Common myeloid progenitor, CD34-positive (primary cell): Measurements from ENCODE around the gene SLC12A1.

Experiments used
- CTCF ChIA-PET: fragments of 350-600 bp; sonication (Branson Sonifier 250); formaldehyde crosslinking; loops from one replicate; lab custom pipeline; 2021; ENCODE audit warnings: antibody characterized with exemption; lab: Charles Lee
- POLR2A ChIA-PET: fragments of 350-600 bp; sonication (Branson Sonifier 250); formaldehyde crosslinking; loops from one replicate; lab custom pipeline; 2021; ENCODE audit warnings: antibody characterized with exemption; lab: Charles Lee
- DNase-seq, 3 donors: peaks; one replicate each; pipeline versions ENCODE4 v3.0.0 to v3.0.0-alpha.2; 2013
- H3K27ac ChIP-seq, 2 experiments: 1 replicate in 1 of 2; 2 replicates in 1 of 2; pipeline ENCODE4 v1.7.0; 2013; ENCODE audit warnings: inconsistent platforms in 2 of 2, low read length in 2 of 2, mild to moderate bottlenecking in 2 of 2, low read depth in 1 of 2, moderate library complexity in 1 of 2; ENCODE audit not compliant: severe bottlenecking in 2 of 2, insufficient read depth in 1 of 2, poor library complexity in 1 of 2
- H3K27me3 ChIP-seq, 5 experiments: replicated peaks in 2 of 5; 1 replicate in 3 of 5; 2 replicates in 2 of 5; pipeline versions ENCODE4 v1.6.1 to v1.7.0; 2013; ENCODE audit warnings: low read length in 4 of 5, mild to moderate bottlenecking in 2 of 5, moderate library complexity in 2 of 5, inconsistent platforms in 1 of 5; ENCODE audit not compliant: insufficient read depth in 5 of 5, control insufficient read depth in 4 of 5
- H3K36me3 ChIP-seq, 4 experiments: 1 replicate in 2 of 4; 2 replicates in 2 of 4; pipeline versions ENCODE4 v1.6.1 to v1.7.0; 2013; ENCODE audit warnings: low read length in 3 of 4, control low read depth in 1 of 4, mild to moderate bottlenecking in 1 of 4; ENCODE audit not compliant: control insufficient read depth in 4 of 4, insufficient read depth in 4 of 4
- H3K4me1 ChIP-seq, 4 experiments: 1 replicate in 3 of 4; 2 replicates in 1 of 4; pipeline versions ENCODE4 v1.6.1 to v1.7.1; 2013; ENCODE audit warnings: low read length in 3 of 4, mild to moderate bottlenecking in 3 of 4, control low read depth in 1 of 4, inconsistent platforms in 1 of 4, moderate library complexity in 1 of 4; ENCODE audit not compliant: control insufficient read depth in 4 of 4, insufficient read depth in 4 of 4; ENCODE audit errors: control extremely low read depth in 1 of 4
- H3K4me3 ChIP-seq, 7 experiments: 1 replicate in 4 of 7; 2 replicates in 3 of 7; pipeline versions ENCODE4 v1.5.1 to v1.7.0; 2013; ENCODE audit warnings: mild to moderate bottlenecking in 7 of 7, low read length in 6 of 7, moderate library complexity in 6 of 7, inconsistent platforms in 2 of 7, low read depth in 2 of 7, control low read depth in 1 of 7; ENCODE audit not compliant: insufficient read depth in 4 of 7, control insufficient read depth in 1 of 7; ENCODE audit errors: extremely low read depth in 1 of 7
- H3K9me3 ChIP-seq, 5 experiments: 1 replicate in 4 of 5; 2 replicates in 1 of 5; pipeline versions ENCODE4 v1.6.1 to v1.7.1; 2013; ENCODE audit warnings: low read length in 4 of 5, mild to moderate bottlenecking in 2 of 5, inconsistent platforms in 1 of 5, low read depth in 1 of 5, moderate library complexity in 1 of 5; ENCODE audit not compliant: control insufficient read depth in 4 of 5, insufficient read depth in 2 of 5; ENCODE audit errors: control extremely low read depth in 1 of 5
- WGBS: methylation state at CpG from one replicate; pipeline ENCODE4 v1.1.5; 2013; ENCODE audit not compliant: insufficient coverage; 5-methylcytosine and 5-hydroxymethylcytosine counted together

Gene SLC12A1

GRCh38 chr15:48334260-48334659, 128.2 kb downstream of the SLC12A1 start:
- H3K27ac ChIP-seq, result peak overlapping the region in 1 of 2 experiments; percentile 15
- whole genome bisulfite sequencing, result no CpG with 5 or more reads among the region's 2 CpGs
- H3K4me1 ChIP-seq, result peaks cover 14 to 34% (median 24%) of the 10 kb centered on the region in 4 experiments
- DNase-seq, result no peak
- peak overlapping the region in 1 of 7 experiments; percentile 75 for H3K4me3 ChIP-seq
- no peaks in the 10 kb centered on the region for H3K27me3 ChIP-seq
- peaks cover 6 to 49% (median 29%) of the 10 kb centered on the region in 4 experiments for H3K36me3 ChIP-seq
- ChIA-PET POLR2A (no interaction called here), CTCF (interaction anchor here (1.0 to 5.1 kb wide), 3 partner anchors 13 to 24 kb away, joined by 3 to 34 read pairs (median 6); no protein-coding TSS in a partner anchor)
- no peaks in the 10 kb centered on the region for H3K9me3 ChIP-seq

DNA sequence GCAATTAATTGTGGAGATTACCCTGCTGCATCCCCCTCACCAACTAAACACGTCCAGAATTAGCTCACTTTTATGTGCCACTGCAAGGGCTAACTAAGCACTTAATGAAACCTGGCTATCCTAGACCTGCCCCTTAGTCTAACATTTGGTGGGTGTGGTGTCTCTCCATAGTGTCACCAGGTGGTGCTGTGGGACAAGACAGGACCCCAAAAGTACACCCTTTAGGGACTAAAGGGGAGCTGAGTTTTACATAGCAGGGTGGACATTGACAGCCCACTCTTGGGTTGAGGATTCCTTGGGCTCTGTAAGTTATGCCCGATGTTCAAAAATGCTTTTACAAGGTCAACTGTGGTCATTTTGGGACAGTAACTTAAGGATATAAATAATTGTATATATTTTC, 130.8 kb downstream of the SLC12A1 start:
- no peaks in the 10 kb centered on the region for H3K9me3 ChIP-seq
- ChIA-PET CTCF (interaction anchor here (0.8 to 5.1 kb wide), 12 partner anchors 8 to 1808 kb away, joined by 3 to 34 read pairs (median 4); no protein-coding TSS in a partner anchor), POLR2A (no interaction called here)
- peaks cover 5 to 23% (median 14%) of the 10 kb centered on the region in 4 experiments for H3K4me1 ChIP-seq
- DNase-seq, result peak; percentile 51 to 68 (median 61)
- no peaks in the 10 kb centered on the region for H3K27me3 ChIP-seq
- no peak overlapping the region for H3K27ac ChIP-seq
- 83% methylated on average over 1 of the region's 2 CpGs for WGBS
- H3K4me3 ChIP-seq, result no peak overlapping the region
- peaks cover 12 to 70% (median 44%) of the 10 kb centered on the region in 4 experiments for H3K36me3 ChIP-seq

DNA sequence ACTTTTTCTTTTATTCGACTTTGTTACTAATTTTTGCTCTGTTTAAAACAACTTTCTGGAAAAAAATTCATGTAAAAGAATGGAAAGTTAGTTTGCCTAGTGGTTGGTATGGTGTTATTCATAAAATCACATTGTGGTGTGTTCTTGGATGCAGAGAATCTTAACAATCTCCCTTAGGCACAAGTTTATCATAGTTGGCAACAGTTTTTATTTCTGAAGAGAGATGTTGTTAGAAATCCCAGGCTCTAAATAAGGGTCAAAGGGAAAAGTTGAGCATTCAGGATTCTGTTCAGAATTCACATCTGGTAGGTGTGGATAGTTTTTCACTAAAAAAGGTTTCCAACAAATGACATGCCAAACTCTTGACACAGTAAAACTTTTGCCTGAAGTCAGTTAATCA, 131.5 kb downstream of the SLC12A1 start:
- Histone ChIP-seq H3K27ac (no peak overlapping the region), H3K4me1 (peaks cover 1 to 23% (median 9%) of the 10 kb centered on the region in 4 experiments), H3K4me3 (no peak overlapping the region), H3K27me3 (no peaks in the 10 kb centered on the region), H3K9me3 (no peaks in the 10 kb centered on the region), H3K36me3 (peaks cover 15 to 74% (median 48%) of the 10 kb centered on the region in 4 experiments)
- WGBS, result no CpG with 5 or more reads among the region's 1 CpG
- ChIA-PET POLR2A (no interaction called here), CTCF (interaction anchor here (0.8 to 5.1 kb wide), 9 partner anchors 10 to 807 kb away, joined by 3 to 34 read pairs (median 4); no protein-coding TSS in a partner anchor)
- no peak for DNase-seq

GRCh38 chr15:48340111-48340510, 134.0 kb downstream of the SLC12A1 start:
- WGBS, result 61% methylated on average over 2 of the region's 4 CpGs
- no peaks in the 10 kb centered on the region for H3K9me3 ChIP-seq
- no peak overlapping the region for H3K4me3 ChIP-seq
- peaks cover 0 to 5% (median 0%) of the 10 kb centered on the region in 4 experiments for H3K4me1 ChIP-seq
- no peaks in the 10 kb centered on the region for H3K27me3 ChIP-seq
- DNase-seq, result no peak
- H3K36me3 ChIP-seq, result peaks cover 17 to 79% (median 46%) of the 10 kb centered on the region in 4 experiments
- ChIA-PET POLR2A (no interaction called here), CTCF (no interaction called here)
- no peak overlapping the region for H3K27ac ChIP-seq

DNA sequence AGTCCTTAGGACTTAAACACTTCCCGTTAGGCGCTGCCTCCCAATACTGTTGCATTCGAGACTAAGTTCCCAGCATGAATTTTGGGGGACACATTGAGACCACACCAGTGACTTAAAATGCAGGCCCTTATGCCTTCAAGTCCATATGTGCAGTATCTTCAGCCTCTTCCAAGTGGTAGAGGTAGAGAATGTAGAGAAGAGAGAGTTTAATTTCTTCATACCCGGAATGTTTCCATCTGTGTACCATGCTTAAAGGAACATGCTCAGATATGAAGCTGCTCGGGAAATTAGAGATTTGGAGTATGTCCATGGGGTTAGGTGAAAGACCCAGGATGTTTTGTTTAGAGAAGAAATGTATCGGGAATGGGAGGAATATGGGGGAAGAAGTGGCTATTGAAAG, 137.8 kb downstream of the SLC12A1 start:
- Histone ChIP-seq H3K4me3 (no peak overlapping the region), H3K27ac (no peak overlapping the region), H3K4me1 (no peaks in the 10 kb centered on the region), H3K9me3 (no peaks in the 10 kb centered on the region), H3K36me3 (peaks cover 15 to 46% (median 28%) of the 10 kb centered on the region in 4 experiments), H3K27me3 (no peaks in the 10 kb centered on the region)
- ChIA-PET POLR2A (no interaction called here), CTCF (interaction anchor here (1.4 kb wide), 1 partner anchor 9 kb away, joined by 4 read pairs; no protein-coding TSS in a partner anchor)
- no peak for DNase-seq
- WGBS, result 98% methylated on average over 6 of the region's 6 CpGs

DNA sequence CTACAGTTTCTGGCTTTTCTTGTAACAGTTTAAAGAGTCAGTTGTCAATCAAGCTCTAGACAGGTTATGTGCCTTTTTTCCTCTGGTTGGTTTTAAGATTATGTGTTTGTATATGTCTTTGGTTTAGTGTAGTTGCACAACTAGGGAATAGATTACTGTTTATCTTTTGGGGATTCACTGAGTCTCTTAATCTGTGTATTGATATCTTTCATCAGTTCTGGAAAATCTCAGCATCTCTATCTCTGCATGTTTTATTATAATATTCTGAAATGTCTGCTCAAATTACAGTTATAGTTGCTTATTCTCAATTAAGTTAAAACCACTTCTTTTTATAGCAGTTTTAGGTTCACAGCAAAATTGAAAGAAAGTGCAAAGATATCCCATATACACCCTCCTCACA, 139.4 kb downstream of the SLC12A1 start:
- POLR2A ChIA-PET, result no interaction called here
- Histone ChIP-seq H3K27ac (no peak overlapping the region), H3K4me1 (no peaks in the 10 kb centered on the region), H3K9me3 (no peaks in the 10 kb centered on the region), H3K36me3 (peaks cover 10 to 31% (median 17%) of the 10 kb centered on the region in 4 experiments), H3K27me3 (no peaks in the 10 kb centered on the region), H3K4me3 (no peak overlapping the region)
- DNase-seq, result no peak
- CTCF ChIA-PET, result interaction anchor here (0.9 kb wide), 1 partner anchor 9 kb away, joined by 3 read pairs; no protein-coding TSS in a partner anchor

DNA sequence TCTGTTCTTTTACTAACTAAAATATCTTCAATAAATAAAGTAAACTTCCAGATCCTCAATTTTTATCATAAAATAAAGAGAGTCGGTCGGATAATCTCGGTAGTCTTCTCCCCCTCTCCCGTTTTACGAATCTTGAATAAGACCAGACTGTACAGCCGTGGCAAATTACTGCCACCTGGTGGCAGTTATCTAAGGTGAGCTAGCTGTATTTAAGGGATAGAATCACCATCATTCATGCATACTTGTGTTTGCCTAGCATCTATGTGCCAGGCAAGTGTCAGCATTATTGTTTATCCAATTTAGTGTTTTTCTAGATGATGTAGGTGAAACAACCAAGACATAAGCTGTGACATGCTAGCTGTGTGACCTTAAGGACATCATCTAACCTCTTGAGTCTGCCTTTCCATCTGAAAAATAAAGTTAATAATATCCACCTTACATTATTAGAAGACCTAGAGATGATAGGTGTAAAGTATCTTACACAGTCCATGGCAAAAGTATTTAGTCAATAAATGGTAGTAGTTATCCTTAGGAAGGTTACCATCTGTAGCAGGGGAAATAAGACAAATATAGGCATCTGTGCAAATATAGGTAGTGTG, 146.5 kb downstream of the SLC12A1 start:
- 20% methylated on average over 2 of the region's 6 CpGs for WGBS
- POLR2A ChIA-PET, result no interaction called here

More for the DNA sequence above, 146.5 kb downstream of the SLC12A1 start:
- H3K4me3 ChIP-seq, result peak overlapping the region in 1 of 7 experiments; percentile 38
- H3K36me3 ChIP-seq, result no peaks in the 10 kb centered on the region
- no peaks in the 10 kb centered on the region for H3K9me3 ChIP-seq
- CTCF ChIA-PET, result interaction anchor here (0.6 to 3.4 kb wide), 12 partner anchors 9 to 1952 kb away, joined by 3 to 34 read pairs (median 4); no protein-coding TSS in a partner anchor
- no peak overlapping the region for H3K27ac ChIP-seq
- peaks cover 0 to 5% (median 0%) of the 10 kb centered on the region in 4 experiments for H3K4me1 ChIP-seq
- H3K27me3 ChIP-seq, result no peaks in the 10 kb centered on the region
- peak; percentile 73 to 82 (median 80) for DNase-seq
